ENCODE data around the gene ST13. TPM values are rescaled to one million over a fixed set of nuclear protein-coding genes. Genes with fewer than 3 reads are reported as not detected.

The ST13 gene
- total and polyA plus RNA-seq, 4 donors, result 82.3 to 112 (median 91.1) TPM

DNA sequence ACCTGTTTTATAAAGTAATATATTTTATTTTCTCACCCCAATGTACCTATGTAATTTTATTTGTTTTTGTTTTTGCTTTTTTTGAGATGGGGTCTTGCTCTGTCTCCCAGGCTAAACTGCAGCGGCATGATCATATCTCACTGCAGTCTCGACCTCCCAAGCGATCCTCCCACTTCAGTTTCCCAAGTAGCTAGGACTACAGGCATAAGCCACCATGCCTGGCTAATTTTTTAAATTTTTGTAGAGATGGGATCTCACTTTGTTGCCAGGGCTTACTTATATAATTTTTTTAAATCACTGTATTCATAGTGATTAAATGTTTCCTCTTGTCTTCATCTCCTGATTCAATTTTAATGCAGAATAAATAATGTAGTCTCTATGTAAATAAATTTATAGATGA, 18.7 kb upstream of the ST13 start:
- TF ChIP-seq TAF1 (conservative IDR thresholded peaks at IDR 0.05) (no peak), RXRA (IDR thresholded peaks at IDR 0.05) (no peak), JUND (IDR thresholded peaks at IDR 0.05) (no peak), YY1 (IDR thresholded peaks at IDR 0.05) (no peak), RAD21 (IDR thresholded peaks at IDR 0.05) (no peak), EGR1 (IDR thresholded peaks at IDR 0.05; ENCODE audit: low read depth in 2 of 2) (no peak)
- TF ChIP-seq, protein P1, sequence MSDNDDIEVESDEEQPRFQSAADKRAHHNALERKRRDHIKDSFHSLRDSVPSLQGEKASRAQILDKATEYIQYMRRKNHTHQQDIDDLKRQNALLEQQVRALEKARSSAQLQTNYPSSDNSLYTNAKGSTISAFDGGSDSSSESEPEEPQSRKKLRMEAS (IDR thresholded peaks at IDR 0.05), result no peak
- TF ChIP-seq, protein P2, sequence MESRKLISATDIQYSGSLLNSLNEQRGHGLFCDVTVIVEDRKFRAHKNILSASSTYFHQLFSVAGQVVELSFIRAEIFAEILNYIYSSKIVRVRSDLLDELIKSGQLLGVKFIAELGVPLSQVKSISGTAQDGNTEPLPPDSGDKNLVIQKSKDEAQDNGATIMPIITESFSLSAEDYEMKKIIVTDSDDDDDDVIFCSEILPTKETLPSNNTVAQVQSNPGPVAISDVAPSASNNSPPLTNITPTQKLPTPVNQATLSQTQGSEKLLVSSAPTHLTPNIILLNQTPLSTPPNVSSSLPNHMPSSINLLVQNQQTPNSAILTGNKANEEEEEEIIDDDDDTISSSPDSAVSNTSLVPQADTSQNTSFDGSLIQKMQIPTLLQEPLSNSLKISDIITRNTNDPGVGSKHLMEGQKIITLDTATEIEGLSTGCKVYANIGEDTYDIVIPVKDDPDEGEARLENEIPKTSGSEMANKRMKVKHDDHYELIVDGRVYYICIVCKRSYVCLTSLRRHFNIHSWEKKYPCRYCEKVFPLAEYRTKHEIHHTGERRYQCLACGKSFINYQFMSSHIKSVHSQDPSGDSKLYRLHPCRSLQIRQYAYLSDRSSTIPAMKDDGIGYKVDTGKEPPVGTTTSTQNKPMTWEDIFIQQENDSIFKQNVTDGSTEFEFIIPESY (IDR thresholded peaks at IDR 0.05), result no peak
- peaks cover 0 to 3% (median 0%) of the 10 kb centered on the region in 4 donors for H3K4me1 ChIP-seq (ENCODE audit: control insufficient read depth in 4 of 4, insufficient read depth in 4 of 4, low read length in 3 of 4)
- no peaks in the 10 kb centered on the region for H3K27me3 ChIP-seq (ENCODE audit: control insufficient read depth in 4 of 4, insufficient read depth in 4 of 4, low read length in 3 of 4)
- H3K27ac ChIP-seq (ENCODE audit: low read depth in 1 of 2, low read length in 2 of 2), result no peak overlapping the region
- no peak overlapping the region for H3K9ac ChIP-seq (ENCODE audit: low read depth in 1 of 2, low read length in 2 of 2)
- DNase-seq (ENCODE audit: low spot score), result no peak
- no peaks in the 10 kb centered on the region for H3K9me3 ChIP-seq (ENCODE audit: control insufficient read depth in 4 of 4, low read length in 3 of 4)
- 100% methylated on average over 3 of the region's 3 CpGs for WGBS
- no peak overlapping the region for H3K4me3 ChIP-seq (ENCODE audit: low read depth in 1 of 3, low read length in 3 of 3)
- H3K36me3 ChIP-seq (ENCODE audit: control insufficient read depth in 4 of 4, insufficient read depth in 3 of 4, low read depth in 1 of 4, low read length in 3 of 4), result peaks cover 0 to 12% (median 4%) of the 10 kb centered on the region in 4 donors

DNA sequence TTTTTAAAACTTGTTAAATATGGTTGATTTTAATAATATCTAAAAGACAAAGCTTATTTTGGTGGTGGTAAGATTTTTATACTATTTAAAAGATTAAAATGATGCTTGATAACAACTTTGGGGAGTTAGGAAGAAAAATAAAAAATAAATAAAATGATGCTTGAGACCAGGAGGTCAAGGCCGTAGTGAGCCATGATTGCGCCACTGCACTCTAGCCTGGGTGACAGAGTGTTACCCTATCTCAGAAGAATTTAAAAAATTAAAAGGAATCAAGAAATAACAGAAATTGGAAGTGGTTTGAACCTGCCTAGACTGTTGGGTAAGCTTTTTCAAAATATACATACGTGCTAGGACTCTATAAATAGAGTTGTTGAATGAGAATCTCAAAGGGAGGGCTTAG, 17.6 kb upstream of the ST13 start:
- H3K4me1 ChIP-seq (ENCODE audit: control insufficient read depth in 4 of 4, insufficient read depth in 4 of 4, low read length in 3 of 4), result peaks cover 0 to 3% (median 0%) of the 10 kb centered on the region in 4 donors
- no peak overlapping the region for H3K27ac ChIP-seq (ENCODE audit: low read depth in 1 of 2, low read length in 2 of 2)
- H3K9me3 ChIP-seq (ENCODE audit: control insufficient read depth in 4 of 4, low read length in 3 of 4), result no peaks in the 10 kb centered on the region
- H3K36me3 ChIP-seq (ENCODE audit: control insufficient read depth in 4 of 4, insufficient read depth in 3 of 4, low read depth in 1 of 4, low read length in 3 of 4), result peaks cover 0 to 13% (median 3%) of the 10 kb centered on the region in 4 donors
- no peak overlapping the region for H3K9ac ChIP-seq (ENCODE audit: low read depth in 1 of 2, low read length in 2 of 2)
- no peaks in the 10 kb centered on the region for H3K27me3 ChIP-seq (ENCODE audit: control insufficient read depth in 4 of 4, insufficient read depth in 4 of 4, low read length in 3 of 4)
- 94% methylated on average over 3 of the region's 3 CpGs for WGBS
- TF ChIP-seq, protein P1 (IDR thresholded peaks at IDR 0.05), result no peak
- TF ChIP-seq YY1 (IDR thresholded peaks at IDR 0.05), result no peak
- TF ChIP-seq, protein P3, sequence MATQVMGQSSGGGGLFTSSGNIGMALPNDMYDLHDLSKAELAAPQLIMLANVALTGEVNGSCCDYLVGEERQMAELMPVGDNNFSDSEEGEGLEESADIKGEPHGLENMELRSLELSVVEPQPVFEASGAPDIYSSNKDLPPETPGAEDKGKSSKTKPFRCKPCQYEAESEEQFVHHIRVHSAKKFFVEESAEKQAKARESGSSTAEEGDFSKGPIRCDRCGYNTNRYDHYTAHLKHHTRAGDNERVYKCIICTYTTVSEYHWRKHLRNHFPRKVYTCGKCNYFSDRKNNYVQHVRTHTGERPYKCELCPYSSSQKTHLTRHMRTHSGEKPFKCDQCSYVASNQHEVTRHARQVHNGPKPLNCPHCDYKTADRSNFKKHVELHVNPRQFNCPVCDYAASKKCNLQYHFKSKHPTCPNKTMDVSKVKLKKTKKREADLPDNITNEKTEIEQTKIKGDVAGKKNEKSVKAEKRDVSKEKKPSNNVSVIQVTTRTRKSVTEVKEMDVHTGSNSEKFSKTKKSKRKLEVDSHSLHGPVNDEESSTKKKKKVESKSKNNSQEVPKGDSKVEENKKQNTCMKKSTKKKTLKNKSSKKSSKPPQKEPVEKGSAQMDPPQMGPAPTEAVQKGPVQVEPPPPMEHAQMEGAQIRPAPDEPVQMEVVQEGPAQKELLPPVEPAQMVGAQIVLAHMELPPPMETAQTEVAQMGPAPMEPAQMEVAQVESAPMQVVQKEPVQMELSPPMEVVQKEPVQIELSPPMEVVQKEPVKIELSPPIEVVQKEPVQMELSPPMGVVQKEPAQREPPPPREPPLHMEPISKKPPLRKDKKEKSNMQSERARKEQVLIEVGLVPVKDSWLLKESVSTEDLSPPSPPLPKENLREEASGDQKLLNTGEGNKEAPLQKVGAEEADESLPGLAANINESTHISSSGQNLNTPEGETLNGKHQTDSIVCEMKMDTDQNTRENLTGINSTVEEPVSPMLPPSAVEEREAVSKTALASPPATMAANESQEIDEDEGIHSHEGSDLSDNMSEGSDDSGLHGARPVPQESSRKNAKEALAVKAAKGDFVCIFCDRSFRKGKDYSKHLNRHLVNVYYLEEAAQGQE (IDR thresholded peaks at IDR 0.05), result no peak
- TF ChIP-seq, protein P4, sequence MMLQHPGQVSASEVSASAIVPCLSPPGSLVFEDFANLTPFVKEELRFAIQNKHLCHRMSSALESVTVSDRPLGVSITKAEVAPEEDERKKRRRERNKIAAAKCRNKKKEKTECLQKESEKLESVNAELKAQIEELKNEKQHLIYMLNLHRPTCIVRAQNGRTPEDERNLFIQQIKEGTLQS (IDR thresholded peaks at IDR 0.05), result no peak
- TF ChIP-seq JUND (IDR thresholded peaks at IDR 0.05), result no peak
- no peak for TF ChIP-seq EGR1 (IDR thresholded peaks at IDR 0.05; ENCODE audit: low read depth in 2 of 2)
- TF ChIP-seq, protein P5, sequence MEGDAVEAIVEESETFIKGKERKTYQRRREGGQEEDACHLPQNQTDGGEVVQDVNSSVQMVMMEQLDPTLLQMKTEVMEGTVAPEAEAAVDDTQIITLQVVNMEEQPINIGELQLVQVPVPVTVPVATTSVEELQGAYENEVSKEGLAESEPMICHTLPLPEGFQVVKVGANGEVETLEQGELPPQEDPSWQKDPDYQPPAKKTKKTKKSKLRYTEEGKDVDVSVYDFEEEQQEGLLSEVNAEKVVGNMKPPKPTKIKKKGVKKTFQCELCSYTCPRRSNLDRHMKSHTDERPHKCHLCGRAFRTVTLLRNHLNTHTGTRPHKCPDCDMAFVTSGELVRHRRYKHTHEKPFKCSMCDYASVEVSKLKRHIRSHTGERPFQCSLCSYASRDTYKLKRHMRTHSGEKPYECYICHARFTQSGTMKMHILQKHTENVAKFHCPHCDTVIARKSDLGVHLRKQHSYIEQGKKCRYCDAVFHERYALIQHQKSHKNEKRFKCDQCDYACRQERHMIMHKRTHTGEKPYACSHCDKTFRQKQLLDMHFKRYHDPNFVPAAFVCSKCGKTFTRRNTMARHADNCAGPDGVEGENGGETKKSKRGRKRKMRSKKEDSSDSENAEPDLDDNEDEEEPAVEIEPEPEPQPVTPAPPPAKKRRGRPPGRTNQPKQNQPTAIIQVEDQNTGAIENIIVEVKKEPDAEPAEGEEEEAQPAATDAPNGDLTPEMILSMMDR (IDR thresholded peaks at IDR 0.05; ENCODE audit: low read depth, low read length, missing input control), result no peak
- no peak for TF ChIP-seq RXRA (IDR thresholded peaks at IDR 0.05)
- TF ChIP-seq GABPA (IDR thresholded peaks at IDR 0.05 in 1 of 2, conservative IDR thresholded peaks at IDR 0.05 in 1 of 2), result no peak
- TF ChIP-seq NR2F2 (IDR thresholded peaks at IDR 0.05), result no peak
- TF ChIP-seq, protein P2 (IDR thresholded peaks at IDR 0.05), result no peak
- no peak for TF ChIP-seq HNF4G (IDR thresholded peaks at IDR 0.05)
- H3K4me3 ChIP-seq (ENCODE audit: low read depth in 1 of 3, low read length in 3 of 3), result no peak overlapping the region
- DNase-seq (ENCODE audit: low spot score), result no peak
